Measurements from ENCODE around the gene PRLR.

DNA sequence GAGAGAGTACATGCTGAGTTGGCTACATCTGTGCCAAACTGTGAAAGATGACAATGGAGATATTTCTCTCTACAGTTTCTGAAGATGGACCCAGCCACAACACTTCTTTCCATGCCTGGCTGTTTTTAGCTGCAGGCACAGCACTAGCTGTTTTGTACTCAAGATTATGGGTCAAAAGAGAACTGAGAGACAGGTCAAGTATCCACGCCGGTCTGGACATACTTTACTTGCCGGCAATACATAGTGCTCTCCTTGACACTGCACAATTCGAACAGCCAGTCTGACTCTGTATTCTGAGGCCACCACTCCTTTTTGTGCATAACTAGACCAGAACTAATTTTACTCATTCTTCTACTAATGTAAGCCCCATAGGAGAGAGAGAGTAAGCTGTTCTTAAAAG is 2.6 kb downstream of the PRLR start:
- no peak for TF ChIP-seq SP1 (IDR thresholded peaks at IDR 0.05)
- TF ChIP-seq, protein P1, sequence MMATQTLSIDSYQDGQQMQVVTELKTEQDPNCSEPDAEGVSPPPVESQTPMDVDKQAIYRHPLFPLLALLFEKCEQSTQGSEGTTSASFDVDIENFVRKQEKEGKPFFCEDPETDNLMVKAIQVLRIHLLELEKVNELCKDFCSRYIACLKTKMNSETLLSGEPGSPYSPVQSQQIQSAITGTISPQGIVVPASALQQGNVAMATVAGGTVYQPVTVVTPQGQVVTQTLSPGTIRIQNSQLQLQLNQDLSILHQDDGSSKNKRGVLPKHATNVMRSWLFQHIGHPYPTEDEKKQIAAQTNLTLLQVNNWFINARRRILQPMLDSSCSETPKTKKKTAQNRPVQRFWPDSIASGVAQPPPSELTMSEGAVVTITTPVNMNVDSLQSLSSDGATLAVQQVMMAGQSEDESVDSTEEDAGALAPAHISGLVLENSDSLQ (IDR thresholded peaks at IDR 0.05), result no peak
- TF ChIP-seq FOXK2 (IDR thresholded peaks at IDR 0.05), result no peak
- no peak for TF ChIP-seq SUZ12 (IDR thresholded peaks at IDR 0.05)
- TF ChIP-seq TARDBP (IDR thresholded peaks at IDR 0.05), result no peak
